NCI-H446 treated with DMSO at 0.1 percent for 48 hours (cell line): ENCODE data around the gene PRR11.
"Not testable (repeated sequence)": the region's sequence is repeated elsewhere in the genome, so short reads cannot be mapped to it uniquely, and the experiment has no call there.

ENCODE experiments used
- DNase-seq: peaks from one replicate; lab custom pipeline; 2025; lab: John Stamatoyannopoulos, UW

The PRR11 gene

GRCh38 chr17:59152925-59153324 lies 2.6 kb upstream of the PRR11 start:
- no peak for DNase-seq

GRCh38 chr17:59154292-59154720 lies 1.2 kb upstream of the PRR11 start:
- no peak for DNase-seq

GRCh38 chr17:59154721-59155438 lies 666 bp upstream of the PRR11 start, which contains the start of gene SKA2:
TSS of gene SKA2 (minus strand) at chr17:59155186. CDS start at chr17:59155163, 23 bp downstream.
- peak; percentile 100 for DNase-seq

GRCh38 chr17:59160157-59161025 lies 4.8 kb downstream of the PRR11 start:
- DNase-seq = no peak

- no peak for DNase-seq
These were observed 5.9 kb downstream of the PRR11 start for GRCh38 chr17:59161477-59161876.

GRCh38 chr17:59165933-59166342 lies 10.4 kb downstream of the PRR11 start:
- no peak for DNase-seq

GRCh38 chr17:59167571-59168001 lies 12.0 kb downstream of the PRR11 start:
- DNase-seq = no peak

GRCh38 chr17:59172436-59173004 lies 17.0 kb downstream of the PRR11 start:
- no peak for DNase-seq

GRCh38 chr17:59174671-59175070 lies 19.1 kb downstream of the PRR11 start:
- no peak for DNase-seq

GRCh38 chr17:59175076-59175475 lies 19.5 kb downstream of the PRR11 start:
- DNase-seq = no peak

- DNase-seq = no peak
These were observed 22.9 kb downstream of the PRR11 start for GRCh38 chr17:59178266-59178985.

GRCh38 chr17:59179601-59180000 lies 24.1 kb downstream of the PRR11 start:
- not testable (repeated sequence) for DNase-seq

GRCh38 chr17:59180626-59181025 lies 25.1 kb downstream of the PRR11 start:
- DNase-seq = no peak

- no peak for DNase-seq
These were observed 25.9 kb downstream of the PRR11 start for GRCh38 chr17:59181481-59181880.

- no peak for DNase-seq
These were observed 30.5 kb downstream of the PRR11 start for GRCh38 chr17:59185997-59186396.

- no peak for DNase-seq
These were observed 31.3 kb downstream of the PRR11 start for GRCh38 chr17:59186850-59187249.

GRCh38 chr17:59190806-59191205 lies 35.3 kb downstream of the PRR11 start:
- DNase-seq = no peak

GRCh38 chr17:59193336-59193862 lies 37.9 kb downstream of the PRR11 start:
- no peak for DNase-seq

GRCh38 chr17:59199398-59199797 lies 43.9 kb downstream of the PRR11 start:
- DNase-seq = no peak

GRCh38 chr17:59202320-59202719 lies 46.8 kb downstream of the PRR11 start:
- DNase-seq = no peak

- no peak for DNase-seq
These were observed 63.8 kb downstream of the PRR11 start for GRCh38 chr17:59219370-59219769.

- DNase-seq = no peak
These were observed 64.4 kb downstream of the PRR11 start for GRCh38 chr17:59219992-59220327.
